DND-41 (cell line): ENCODE results near the gene ZNF442.

Source experiments
- CTCF ChIP-seq: IDR thresholded peaks from 2 replicates; pipeline ENCODE4 v1.5.1; 2012; ENCODE audit warnings: borderline replicate concordance, low read length, moderate library complexity, mild to moderate bottlenecking; ENCODE audit not compliant: poor library complexity, severe bottlenecking; ENCODE audit errors: extremely low read depth
- EZH2 ChIP-seq: IDR thresholded peaks from 3 replicates; pipeline ENCODE4 v1.6.1; 2012; ENCODE audit warnings: borderline replicate concordance, low read depth, mild to moderate bottlenecking, moderate library complexity, low read length, inconsistent platforms; ENCODE audit not compliant: severe bottlenecking

- TF ChIP-seq CTCF (no peak), EZH2 (no peak)
Measured at GRCh38 chr19:12379732-12380443, 14.4 kb upstream of the ZNF442 start.
